ENCODE measurements around the gene ACOT13. TPM values are rescaled to one million over a fixed set of nuclear protein-coding genes. Genes with fewer than 3 reads are reported as not detected.
"Not testable (repeated sequence)": the region's sequence is repeated elsewhere in the genome, so short reads cannot be mapped to it uniquely, and the experiment has no call there.

Gene ACOT13
- total RNA-seq, 1 donor from 2014 or later = 18.7 TPM

- Mint-ChIP-seq H3K4me1 (no peaks in the 10 kb centered on the region), H3K27ac (no peak overlapping the region), H3K36me3 (no peaks in the 10 kb centered on the region), H3K9me3 (peaks cover 12% of the 10 kb centered on the region), H3K27me3 (ENCODE audit: low read depth) (no peaks in the 10 kb centered on the region), H3K4me3 (no peak overlapping the region)
- no peak for TF ChIP-seq CTCF (IDR thresholded peaks at IDR 0.05; ENCODE audit: unreplicated experiment)
- no peak for DNase-seq (ENCODE audit: low spot score in 2 of 2, unreplicated experiment in 2 of 2)
Measured at GRCh38 chr6:24753545-24753944, 86.7 kb downstream of the ACOT13 start.

GRCh38 chr6:24754378-24754777 is 87.5 kb downstream of the ACOT13 start:
- not testable (repeated sequence) for H3K27me3 Mint-ChIP-seq (ENCODE audit: low read depth); H3K27ac Mint-ChIP-seq; DNase-seq (ENCODE audit: low spot score in 2 of 2, unreplicated experiment in 2 of 2); H3K36me3 Mint-ChIP-seq; H3K4me3 Mint-ChIP-seq; H3K4me1 Mint-ChIP-seq
- peaks cover 12% of the 10 kb centered on the region for H3K9me3 Mint-ChIP-seq

Other genes with a start within 250 kb of the ACOT13 start
- 4.2 to 4.8 TPM (median 4.7 TPM) in 3 replicates for gene GPLD1, start 177.5 kb upstream of the ACOT13 start, total RNA-seq
- gene ALDH5A1, start 172.1 kb upstream of the ACOT13 start, total RNA-seq = 19.6 to 22.6 TPM (median 22.5 TPM) in 3 replicates
- gene KIAA0319, start 20.9 kb upstream of the ACOT13 start, total RNA-seq = 0.02 TPM in 1 of 3 replicates, not detected in the others
- gene TDP2, start 178 bp upstream of the ACOT13 start, total RNA-seq = 24.8 to 26.7 TPM (median 25.2 TPM) in 3 replicates
- 60.5 to 61.9 TPM (median 61.0 TPM) in 3 replicates for gene C6orf62, start 52.1 kb downstream of the ACOT13 start, total RNA-seq
- 21.3 to 25.1 TPM (median 23.4 TPM) in 3 replicates for gene GMNN, start 107.9 kb downstream of the ACOT13 start, total RNA-seq
- gene ARMH2, start 131.8 kb downstream of the ACOT13 start, total RNA-seq = not detected in 3 replicates